Heart right ventricle (tissue), 16 donors: Measurements from ENCODE around the gene CHORDC1. TPM values are rescaled to one million over a fixed set of nuclear protein-coding genes. Genes with fewer than 3 reads are reported as not detected.

Experiments used
- ATAC-seq, 8 donors: fragments of 200-7000 bp; cut with Tn5 transposase; one replicate each; pipeline ENCODE4 v1.9.1; 2020; ENCODE audit warnings: mild to moderate bottlenecking in 8 of 8, moderate library complexity in 8 of 8, moderate number of reproducible peaks in 1 of 8
- DNase-seq, 2 donors: peaks; one replicate each; pipeline ENCODE4 v3.0.0-alpha.2; 2020
- H3K27ac ChIP-seq, 10 donors: fragments of 200-600 bp; sonication (generic) in 2 of 10; one replicate each; pipeline versions ENCODE4 v1.5.0 to v1.8.0; 2020 to 2022; ENCODE audit warnings: mild to moderate bottlenecking in 3 of 10
- H3K27me3 ChIP-seq, 7 donors: fragments of 200-600 bp; one replicate each; pipeline ENCODE4 v1.8.0; 2021 to 2022; ENCODE audit warnings: mild to moderate bottlenecking in 2 of 7
- H3K36me3 ChIP-seq, 9 donors: fragments of 200-600 bp; sonication (generic) in 1 of 9; one replicate each; pipeline versions ENCODE4 v1.5.0 to v1.8.0; 2020 to 2022; ENCODE audit warnings: mild to moderate bottlenecking in 2 of 9
- H3K4me1 ChIP-seq, 9 donors: fragments of 200-600 bp; sonication (generic) in 1 of 9; one replicate each; pipeline versions ENCODE4 v1.5.0 to v1.8.0; 2020 to 2022; ENCODE audit warnings: mild to moderate bottlenecking in 4 of 9
- H3K4me3 ChIP-seq, 10 donors: fragments of 200-600 bp; sonication (generic) in 2 of 10; one replicate each; pipeline versions ENCODE4 v1.5.0 to v1.8.0; 2020 to 2022; ENCODE audit warnings: mild to moderate bottlenecking in 7 of 10, moderate library complexity in 2 of 10
- H3K9me3 ChIP-seq, 11 donors: fragments of 200-600 bp in 10 of 11; sonication (generic) in 2 of 11; one replicate each; pipeline versions ENCODE4 v1.5.0 to v1.8.0; 2013 to 2022; ENCODE audit warnings: mild to moderate bottlenecking in 2 of 11, control low read depth in 1 of 11, moderate library complexity in 1 of 11
- WGBS, 2 donors: extraction: QIAGEN DNeasy Blood & Tissue Kit; methylation state at CpG; one replicate each; pipeline ENCODE4 v1.1.7; 2013; ENCODE audit warnings: inconsistent platforms in 1 of 2; 5-methylcytosine and 5-hydroxymethylcytosine counted together
- intact Hi-C, 10 donors: fragments of 100-400 bp; cut with DNase I; formaldehyde crosslinking; loops; one replicate each; pipeline versions ENCODE4 v1.11.1 to v1.14.2; 2022
- polyA plus RNA-seq, 2 donors: library from polyadenylated mRNA; stranded (reverse); fragments of 200-250 nt; gene quantifications; one replicate each; pipeline ENCODE4 v1.2.3, GENCODE V29; 2013
- total RNA-seq, 10 donors: library from RNA; stranded (reverse); fragmentation: NEBNext Ultra II Directional in 3 of 10; extraction: Animal tissue kit (Norgen Biotek cat#: 25700) in 3 of 10; gene quantifications; one replicate each; pipeline versions ENCODE4 v1.2.1 to v1.2.4, GENCODE V29; 2021 to 2023
- TF ChIP-seq, protein P1 (sequence below), 9 donors: fragments of 200-600 bp; sonication (generic) in 2 of 9; IDR thresholded peaks; one replicate each; pipeline versions ENCODE4 v1.5.0 to v1.8.0; 2021 to 2022; ENCODE audit warnings: antibody characterized with exemption in 9 of 9, mild to moderate bottlenecking in 5 of 9, moderate library complexity in 1 of 9
- donor health status: Arrhythmogenic right ventricular cardiomyopathy.
- donor health status: ischemic (EF 13 %, LVEDD 7.1; RV severe dilation, severe dysfunction).
- donor health status: healthy with polysubstance abuse.
- donor health status: DM: no; HTN: yes; CAD: no.
- donor health status: DM: no; HTN: no; CAD: no.
- donor health status: ischemic (EF 25% LVEDD 6.9; RV normal size, moderate dysfunction).
- donor health status: ischemic (EF 25% LVEDD 5.7; RV mildly dilated, moderate dysfunction).
- donor health status: healthy.
- donor health status: DM: yes; HTN: yes; CAD: no.
- donor health status: Ischemic cardiomyopathy.
- donor health status: ischemic (EF 35%, LVEDD 5.7; RV mildly dilated, moderate dysfunction).
- donor health status: nonischemic (EF 11% LVEDD 7.7; RV severe dilation, severe dysfunction).
- donor health status: DM: yes; HTN: yes; CAD: no.
- donor health status: PGD.
- donor health status: ischemic (EF 29% LVEDD 5.4; RV normal size, mild dysfunction).
- donor health status: nonischemic (EF 23%, LVEDD 6.1; RV moderate dilation, normal function).

Gene CHORDC1
- total and polyA plus RNA-seq, 12 donors = 22.4 to 38.1 (median 27.7) TPM

DNA sequence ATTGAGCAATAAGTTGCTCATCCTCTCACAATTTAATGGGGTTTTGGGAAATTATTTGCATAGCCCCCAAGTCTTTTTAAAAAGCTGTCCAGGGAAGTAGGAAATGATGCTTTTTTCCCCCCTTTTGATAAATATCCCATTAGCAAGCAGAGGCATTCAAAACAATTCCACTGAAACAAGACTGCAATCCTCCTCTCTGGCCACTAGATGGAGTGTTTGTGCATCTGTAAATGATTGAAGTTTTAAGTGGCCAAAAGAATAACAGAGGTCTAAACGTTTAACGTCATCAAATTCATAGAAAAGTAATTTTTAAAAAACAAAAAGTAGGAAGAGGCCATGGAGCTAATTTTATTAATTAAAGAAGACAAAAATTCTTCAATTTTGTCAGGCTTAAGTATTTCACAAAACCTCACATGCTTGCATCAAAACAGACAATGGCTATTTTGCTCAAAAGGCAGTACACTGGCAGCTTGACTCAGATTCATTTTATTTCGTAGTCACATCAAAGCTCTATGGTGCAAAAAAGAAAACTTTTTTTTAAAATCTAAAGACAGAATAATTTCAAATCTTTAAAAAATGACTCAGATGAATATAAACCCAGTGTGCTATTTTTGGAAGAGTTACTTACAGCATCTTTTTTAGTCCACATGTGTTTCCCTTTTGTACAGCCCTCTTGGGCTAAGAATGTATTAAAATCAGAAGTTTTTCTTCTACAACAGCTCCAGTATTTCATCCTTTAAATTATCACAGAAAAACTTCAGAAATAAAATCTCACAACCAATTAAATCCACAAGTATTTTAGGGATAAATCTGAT, 17.8 kb downstream of the CHORDC1 start:
- peaks cover 0 to 100% (median 37%) of the 10 kb centered on the region in 9 donors for H3K36me3 ChIP-seq
- H3K27me3 ChIP-seq = no peaks in the 10 kb centered on the region
- H3K9me3 ChIP-seq = no peaks in the 10 kb centered on the region
- DNase-seq = no peak
- no peak overlapping the region for H3K27ac ChIP-seq
- intact Hi-C loops = loop anchor here in 2 of 10 donors (2.0 to 10.0 kb wide), 2 partner anchors 18 to 250 kb away; partner anchors contain the start of gene CHORDC1 (in 1 of the 2)
- TF ChIP-seq, protein P1, sequence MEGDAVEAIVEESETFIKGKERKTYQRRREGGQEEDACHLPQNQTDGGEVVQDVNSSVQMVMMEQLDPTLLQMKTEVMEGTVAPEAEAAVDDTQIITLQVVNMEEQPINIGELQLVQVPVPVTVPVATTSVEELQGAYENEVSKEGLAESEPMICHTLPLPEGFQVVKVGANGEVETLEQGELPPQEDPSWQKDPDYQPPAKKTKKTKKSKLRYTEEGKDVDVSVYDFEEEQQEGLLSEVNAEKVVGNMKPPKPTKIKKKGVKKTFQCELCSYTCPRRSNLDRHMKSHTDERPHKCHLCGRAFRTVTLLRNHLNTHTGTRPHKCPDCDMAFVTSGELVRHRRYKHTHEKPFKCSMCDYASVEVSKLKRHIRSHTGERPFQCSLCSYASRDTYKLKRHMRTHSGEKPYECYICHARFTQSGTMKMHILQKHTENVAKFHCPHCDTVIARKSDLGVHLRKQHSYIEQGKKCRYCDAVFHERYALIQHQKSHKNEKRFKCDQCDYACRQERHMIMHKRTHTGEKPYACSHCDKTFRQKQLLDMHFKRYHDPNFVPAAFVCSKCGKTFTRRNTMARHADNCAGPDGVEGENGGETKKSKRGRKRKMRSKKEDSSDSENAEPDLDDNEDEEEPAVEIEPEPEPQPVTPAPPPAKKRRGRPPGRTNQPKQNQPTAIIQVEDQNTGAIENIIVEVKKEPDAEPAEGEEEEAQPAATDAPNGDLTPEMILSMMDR (IDR thresholded peaks at IDR 0.05) = peak; percentile 76 to 93 (median 87)
- peaks cover 0 to 14% (median 0%) of the 10 kb centered on the region in 9 donors for H3K4me1 ChIP-seq
- WGBS, 2 donors = 15 to 21% methylated on average over 3 of the region's 3 CpGs
- no peak overlapping the region for H3K4me3 ChIP-seq
- ATAC-seq = no peak

DNA sequence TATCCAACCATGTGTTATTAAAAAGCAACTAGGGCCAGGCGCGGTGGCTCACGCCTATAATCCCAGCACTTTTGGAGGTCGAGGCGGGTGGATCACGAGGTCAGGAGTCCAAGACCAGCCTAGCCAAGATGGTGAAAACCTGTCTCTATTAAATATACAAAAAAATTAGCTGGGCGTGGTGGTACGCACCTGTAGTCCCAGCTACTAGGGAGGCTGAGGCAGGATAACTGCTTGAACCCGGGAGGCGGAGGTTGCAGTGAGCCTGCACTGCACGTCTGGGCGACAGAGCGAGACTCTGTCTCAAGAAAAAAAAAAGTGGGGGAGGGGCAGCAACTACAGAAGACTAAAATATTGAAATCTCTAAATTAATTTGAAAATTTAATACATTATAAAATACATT, 18.4 kb downstream of the CHORDC1 start:
- H3K9me3 ChIP-seq = no peaks in the 10 kb centered on the region
- H3K4me3 ChIP-seq = no peak overlapping the region
- TF ChIP-seq, protein P1 (IDR thresholded peaks at IDR 0.05) = no peak
- H3K36me3 ChIP-seq = peaks cover 0 to 99% (median 35%) of the 10 kb centered on the region in 9 donors
- no peak overlapping the region for H3K27ac ChIP-seq
- DNase-seq = no peak
- 93% methylated on average over 13 of the region's 13 CpGs for WGBS, 2 donors
- intact Hi-C loops = loop anchor here in 2 of 10 donors (2.0 to 10.0 kb wide), 2 partner anchors 18 to 250 kb away; partner anchors contain the start of gene CHORDC1 (in 1 of the 2)
- H3K4me1 ChIP-seq = peaks cover 0 to 14% (median 0%) of the 10 kb centered on the region in 9 donors
- ATAC-seq = no peak
- no peaks in the 10 kb centered on the region for H3K27me3 ChIP-seq

DNA sequence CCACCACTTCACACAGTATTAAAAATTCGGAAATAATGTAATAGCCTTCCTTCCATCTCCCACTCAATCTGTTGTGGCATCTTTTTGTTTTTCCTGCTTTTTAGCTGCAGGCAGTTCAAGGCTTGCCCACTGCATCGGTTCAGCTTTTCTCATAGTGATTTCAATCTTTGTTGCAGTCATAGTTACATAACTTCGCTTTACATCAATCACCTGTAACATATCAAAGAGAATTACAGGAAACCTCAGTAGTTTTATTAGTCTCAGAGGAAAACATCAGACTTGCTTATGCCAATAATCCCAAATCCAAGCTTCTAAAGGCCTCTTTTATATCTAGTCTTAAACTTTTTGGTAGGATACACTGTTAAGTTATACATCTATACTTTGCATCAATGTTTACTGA, 20.5 kb downstream of the CHORDC1 start:
- H3K4me1 ChIP-seq = peaks cover 0 to 14% (median 0%) of the 10 kb centered on the region in 9 donors
- intact Hi-C loops = loop anchor here in 1 of 10 donors (10.0 kb wide), 1 partner anchor 252 kb away; no protein-coding TSS in a partner anchor
- ATAC-seq (no peak), DNase-seq (no peak)
- no peaks in the 10 kb centered on the region for H3K27me3 ChIP-seq
- 69 to 80% methylated on average over 3 of the region's 3 CpGs for WGBS, 2 donors
- no peaks in the 10 kb centered on the region for H3K9me3 ChIP-seq
- H3K4me3 ChIP-seq = no peak overlapping the region
- no peak overlapping the region for H3K27ac ChIP-seq
- TF ChIP-seq, protein P1 (IDR thresholded peaks at IDR 0.05) = no peak
- H3K36me3 ChIP-seq = peaks cover 0 to 98% (median 35%) of the 10 kb centered on the region in 9 donors

DNA sequence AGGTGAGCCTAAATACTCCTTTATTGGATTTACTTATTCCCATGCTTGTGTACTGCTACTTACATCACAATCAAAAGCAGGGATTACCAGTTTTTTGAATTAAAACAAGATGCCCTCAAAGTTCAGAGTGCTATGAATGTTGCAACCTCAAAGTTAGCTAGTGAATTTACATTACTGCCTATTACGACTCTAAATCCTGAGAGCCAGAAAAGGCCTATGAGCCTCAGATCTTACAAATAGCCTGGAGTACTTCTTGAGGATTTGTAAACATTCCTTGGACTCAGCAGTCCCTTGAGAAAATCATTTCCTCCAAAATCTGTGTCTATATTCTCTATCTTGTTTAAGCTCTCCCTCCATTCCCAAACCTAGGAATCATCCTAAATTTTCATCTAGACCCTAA, 25.5 kb downstream of the CHORDC1 start:
- Histone ChIP-seq H3K27ac (no peak overlapping the region), H3K27me3 (no peaks in the 10 kb centered on the region), H3K4me1 (no peaks in the 10 kb centered on the region), H3K9me3 (no peaks in the 10 kb centered on the region), H3K36me3 (peaks cover 0 to 70% (median 16%) of the 10 kb centered on the region in 9 donors), H3K4me3 (no peak overlapping the region)
- intact Hi-C loops = no loop called here
- ATAC-seq (no peak), DNase-seq (no peak)
- TF ChIP-seq, protein P1 (IDR thresholded peaks at IDR 0.05) = no peak
- 89 to 91% methylated on average over 1 of the region's 1 CpG for WGBS, 2 donors
